Measurements from ENCODE around the gene TOM1L2. TPM values are rescaled to one million over a fixed set of nuclear protein-coding genes. Genes with fewer than 3 reads are reported as not detected.

TOM1L2 gene
- total RNA-seq, 1 donor from 2014 or later = 4.3 TPM

DNA sequence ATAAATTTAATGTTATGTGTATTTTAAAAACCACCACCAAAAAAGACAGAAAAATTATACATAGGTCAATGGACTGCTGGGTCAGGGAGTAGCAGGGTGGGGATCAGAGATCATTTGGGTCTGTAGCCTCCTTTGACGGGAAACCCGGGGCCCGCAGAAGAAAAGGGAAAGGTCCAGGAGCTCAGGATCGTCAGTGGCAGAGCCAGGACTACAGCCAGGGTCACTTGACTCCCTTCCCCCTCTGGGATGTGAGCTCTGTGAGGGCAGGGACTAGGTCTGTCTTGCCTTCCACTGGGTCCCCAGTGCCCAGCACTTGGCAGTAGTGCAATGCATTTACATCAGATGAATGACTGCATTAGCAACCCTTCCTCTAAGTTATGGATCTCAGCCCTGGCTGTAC, 62.1 kb downstream of the TOM1L2 start:
- H2AFZ ChIP-seq (replicated peaks) = no peak overlapping the region
- no peak for DNase-seq (ENCODE audit: low spot score)
- no peaks in the 10 kb centered on the region for H3K79me2 ChIP-seq (ENCODE audit: low read depth)
- peaks cover 6% of the 10 kb centered on the region for H3K27me3 Mint-ChIP-seq (ENCODE audit: insufficient read depth, low read depth)
- H3K4me1 ChIP-seq = peaks cover 35% of the 10 kb centered on the region
- no peak overlapping the region for H3K9ac ChIP-seq
- H3K27ac ChIP-seq = no peak overlapping the region
- no peaks in the 10 kb centered on the region for H3K36me3 ChIP-seq
- H3F3A ChIP-seq (ENCODE audit: low read depth) = no peaks in the 10 kb centered on the region
- no peaks in the 10 kb centered on the region for H3K9me3 ChIP-seq (ENCODE audit: low read depth)
- peaks cover 35% of the 10 kb centered on the region for H3K4me1 Mint-ChIP-seq
- no peaks in the 10 kb centered on the region for H4K20me1 ChIP-seq (ENCODE audit: low read depth)
- TF ChIP-seq EZH2phosphoT487 (IDR thresholded peaks at IDR 0.05) (no peak), EZH2 (IDR thresholded peaks at IDR 0.05) (no peak)
- TF ChIP-seq, protein P1, sequence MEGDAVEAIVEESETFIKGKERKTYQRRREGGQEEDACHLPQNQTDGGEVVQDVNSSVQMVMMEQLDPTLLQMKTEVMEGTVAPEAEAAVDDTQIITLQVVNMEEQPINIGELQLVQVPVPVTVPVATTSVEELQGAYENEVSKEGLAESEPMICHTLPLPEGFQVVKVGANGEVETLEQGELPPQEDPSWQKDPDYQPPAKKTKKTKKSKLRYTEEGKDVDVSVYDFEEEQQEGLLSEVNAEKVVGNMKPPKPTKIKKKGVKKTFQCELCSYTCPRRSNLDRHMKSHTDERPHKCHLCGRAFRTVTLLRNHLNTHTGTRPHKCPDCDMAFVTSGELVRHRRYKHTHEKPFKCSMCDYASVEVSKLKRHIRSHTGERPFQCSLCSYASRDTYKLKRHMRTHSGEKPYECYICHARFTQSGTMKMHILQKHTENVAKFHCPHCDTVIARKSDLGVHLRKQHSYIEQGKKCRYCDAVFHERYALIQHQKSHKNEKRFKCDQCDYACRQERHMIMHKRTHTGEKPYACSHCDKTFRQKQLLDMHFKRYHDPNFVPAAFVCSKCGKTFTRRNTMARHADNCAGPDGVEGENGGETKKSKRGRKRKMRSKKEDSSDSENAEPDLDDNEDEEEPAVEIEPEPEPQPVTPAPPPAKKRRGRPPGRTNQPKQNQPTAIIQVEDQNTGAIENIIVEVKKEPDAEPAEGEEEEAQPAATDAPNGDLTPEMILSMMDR (IDR thresholded peaks at IDR 0.05) = no peak
- H3K4me3 ChIP-seq = no peak overlapping the region
- no peaks in the 10 kb centered on the region for H3K27me3 ChIP-seq
- H3K36me3 Mint-ChIP-seq = peaks cover 7% of the 10 kb centered on the region
- H3K27ac Mint-ChIP-seq = no peak overlapping the region
- H3K4me3 Mint-ChIP-seq = no peak overlapping the region
- no peak overlapping the region for H3K4me2 ChIP-seq
- peaks cover 5% of the 10 kb centered on the region for H3K9me3 Mint-ChIP-seq

DNA sequence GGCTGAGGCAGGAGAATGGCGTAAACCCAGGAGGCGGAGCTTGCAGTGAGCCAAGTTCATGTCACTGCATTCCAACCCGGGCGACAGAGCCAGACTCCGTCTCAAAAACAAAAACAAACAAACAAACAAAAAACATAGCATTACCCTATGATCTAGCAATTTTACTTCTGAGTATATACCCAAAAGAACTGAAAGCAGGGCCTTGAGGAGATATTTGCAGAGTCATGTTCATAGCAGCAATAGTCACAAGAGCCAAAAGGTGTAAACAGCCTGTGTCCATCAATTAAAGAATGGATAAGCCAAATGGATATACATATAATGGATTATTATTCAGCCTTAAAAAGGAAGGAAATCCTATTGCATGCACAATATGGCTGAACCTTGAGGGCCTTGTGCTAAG, 63.1 kb downstream of the TOM1L2 start:
- H3K4me1 Mint-ChIP-seq = peaks cover 28% of the 10 kb centered on the region

DNA sequence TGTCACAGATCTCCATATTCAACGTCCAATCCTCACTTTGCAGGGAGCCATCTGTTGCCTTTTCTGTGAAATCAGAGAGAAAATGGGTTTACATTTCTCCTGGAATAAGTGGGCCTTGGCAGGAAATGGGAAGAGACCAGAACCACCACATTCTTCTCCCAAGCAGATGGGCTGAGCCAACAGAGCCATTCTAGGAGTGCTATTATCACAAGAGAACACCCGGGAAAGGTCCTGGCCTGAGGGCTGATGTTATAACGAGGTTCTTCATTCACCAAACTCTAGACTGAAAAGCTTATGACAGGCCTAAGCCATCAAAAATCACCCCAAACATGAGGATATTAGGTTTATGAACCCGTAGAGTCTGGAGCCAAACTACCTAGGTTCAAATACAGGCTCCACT, 64.7 kb downstream of the TOM1L2 start:
- Histone ChIP-seq H3K36me3 (no peaks in the 10 kb centered on the region), H3K4me3 (no peak overlapping the region), H3K9ac (no peak overlapping the region), H3K9me3 (ENCODE audit: low read depth) (no peaks in the 10 kb centered on the region), H3K4me2 (no peak overlapping the region), H4K20me1 (ENCODE audit: low read depth) (no peaks in the 10 kb centered on the region), H3K4me1 (peaks cover 21% of the 10 kb centered on the region), H3K27me3 (no peaks in the 10 kb centered on the region), H3K27ac (no peak overlapping the region), H3K79me2 (ENCODE audit: low read depth) (no peaks in the 10 kb centered on the region), H2AFZ (replicated peaks) (no peak overlapping the region), H3F3A (ENCODE audit: low read depth) (no peaks in the 10 kb centered on the region)
- Mint-ChIP-seq H3K36me3 (peaks cover 7% of the 10 kb centered on the region), H3K4me1 (peaks cover 24% of the 10 kb centered on the region), H3K27me3 (ENCODE audit: insufficient read depth, low read depth) (peaks cover 7% of the 10 kb centered on the region), H3K4me3 (no peak overlapping the region), H3K9me3 (no peaks in the 10 kb centered on the region), H3K27ac (no peak overlapping the region)
- no peak for TF ChIP-seq EZH2phosphoT487 (IDR thresholded peaks at IDR 0.05)
- no peak for TF ChIP-seq EZH2 (IDR thresholded peaks at IDR 0.05)
- TF ChIP-seq, protein P1 (IDR thresholded peaks at IDR 0.05) = no peak
- no peak for DNase-seq (ENCODE audit: low spot score)

More for the DNA sequence above, 63.1 kb downstream of the TOM1L2 start:
- no peaks in the 10 kb centered on the region for H3F3A ChIP-seq (ENCODE audit: low read depth)
- Mint-ChIP-seq H3K9me3 (peaks cover 5% of the 10 kb centered on the region), H3K27me3 (ENCODE audit: insufficient read depth, low read depth) (peaks cover 7% of the 10 kb centered on the region), H3K4me3 (no peak overlapping the region), H3K27ac (no peak overlapping the region), H3K36me3 (peaks cover 7% of the 10 kb centered on the region)
- no peak overlapping the region for H3K4me3 ChIP-seq
- no peaks in the 10 kb centered on the region for H3K9me3 ChIP-seq (ENCODE audit: low read depth)
- H3K4me1 ChIP-seq = peaks cover 26% of the 10 kb centered on the region
- DNase-seq (ENCODE audit: low spot score) = no peak
- no peaks in the 10 kb centered on the region for H4K20me1 ChIP-seq (ENCODE audit: low read depth)
- no peak overlapping the region for H3K27ac ChIP-seq
- no peak overlapping the region for H3K9ac ChIP-seq
- TF ChIP-seq, protein P1 (IDR thresholded peaks at IDR 0.05) = no peak
- TF ChIP-seq EZH2phosphoT487 (IDR thresholded peaks at IDR 0.05) (no peak), EZH2 (IDR thresholded peaks at IDR 0.05) (no peak)
- no peak overlapping the region for H2AFZ ChIP-seq (replicated peaks)
- H3K27me3 ChIP-seq = no peaks in the 10 kb centered on the region
- H3K4me2 ChIP-seq = no peak overlapping the region
- H3K36me3 ChIP-seq = no peaks in the 10 kb centered on the region
- no peaks in the 10 kb centered on the region for H3K79me2 ChIP-seq (ENCODE audit: low read depth)
